M059J (cell line): ENCODE data around the gene CAV3. TPM values are rescaled to one million over a fixed set of nuclear protein-coding genes. Genes with fewer than 3 reads are reported as not detected.
"Not testable (repeated sequence)": the region's sequence is repeated elsewhere in the genome, so short reads cannot be mapped to it uniquely, and the experiment has no call there.

ENCODE experiments used
- DNase-seq: peaks from one replicate; pipeline ENCODE4 v3.0.0-alpha.2; 2012; ENCODE audit warnings: low read depth
- total RNA-seq: library from RNA; depleted of rRNA; stranded (reverse); fragments of >200 nt; shearing (Covaris generic); gene quantifications from 2 replicates; pipeline ENCODE4 v1.2.3, GENCODE V29; 2014; rRNA removed

The CAV3 gene
- not detected in 2 replicates for total RNA-seq

DNA sequence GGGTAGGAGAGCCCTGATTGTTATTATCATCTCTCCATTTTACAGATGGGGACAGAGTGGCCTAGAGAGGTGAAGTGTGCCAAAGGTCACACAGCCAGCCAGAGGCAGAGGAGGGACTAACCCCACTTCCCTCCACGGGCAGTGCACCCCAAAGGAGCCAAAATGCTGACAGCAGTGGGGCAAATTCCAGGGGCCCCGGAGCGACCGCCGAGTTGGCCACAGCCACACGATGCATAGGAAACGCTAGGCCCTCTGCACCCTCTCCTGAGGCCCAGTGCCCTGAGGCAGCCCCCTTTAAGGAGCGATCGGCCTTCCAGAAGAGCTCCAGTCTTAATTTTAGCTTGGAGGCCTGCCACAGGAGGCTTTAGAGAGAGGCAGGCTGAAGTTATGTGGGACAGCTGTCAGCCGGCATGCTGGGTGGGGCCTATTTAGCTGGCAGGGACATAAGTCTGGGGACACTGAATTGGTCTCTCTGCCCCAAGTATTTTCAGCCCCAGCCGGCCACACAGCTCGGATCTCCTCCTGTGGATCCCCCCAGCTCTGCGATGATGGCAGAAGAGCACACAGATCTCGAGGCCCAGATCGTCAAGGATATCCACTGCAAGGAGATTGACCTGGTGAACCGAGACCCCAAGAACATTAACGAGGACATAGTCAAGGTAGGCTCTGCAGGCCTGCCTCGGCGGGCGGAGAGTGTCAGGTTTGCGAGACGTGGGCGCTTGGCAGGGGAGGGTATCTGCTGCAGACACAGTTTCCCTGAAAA lies at the start of gene CAV3:
CAV3 (plus strand) TSS at position 471 of the 763 bp plus-strand sequence; CDS start at position 546, 75 bp downstream.
- DNase-seq: no peak

DNA sequence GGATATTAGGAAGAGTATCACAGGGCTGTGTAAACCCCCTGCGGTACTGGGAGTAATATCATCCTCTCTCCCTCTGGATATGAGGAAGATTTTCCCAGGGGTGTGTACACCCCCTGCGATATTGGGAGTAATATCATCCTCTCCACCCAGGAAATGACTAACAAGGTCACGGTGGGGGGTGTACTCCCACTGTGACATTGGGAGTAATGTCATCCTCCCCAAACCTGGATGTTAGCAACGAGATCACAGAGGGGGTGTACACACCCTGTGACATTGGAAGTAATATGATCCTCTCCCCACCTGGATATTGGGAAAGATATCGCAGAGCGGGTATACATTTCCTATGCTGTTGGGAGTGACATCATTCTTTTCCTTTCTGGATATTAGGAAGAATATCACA lies 48.6 kb upstream of the CAV3 start:
- not testable (repeated sequence) for DNase-seq

DNA sequence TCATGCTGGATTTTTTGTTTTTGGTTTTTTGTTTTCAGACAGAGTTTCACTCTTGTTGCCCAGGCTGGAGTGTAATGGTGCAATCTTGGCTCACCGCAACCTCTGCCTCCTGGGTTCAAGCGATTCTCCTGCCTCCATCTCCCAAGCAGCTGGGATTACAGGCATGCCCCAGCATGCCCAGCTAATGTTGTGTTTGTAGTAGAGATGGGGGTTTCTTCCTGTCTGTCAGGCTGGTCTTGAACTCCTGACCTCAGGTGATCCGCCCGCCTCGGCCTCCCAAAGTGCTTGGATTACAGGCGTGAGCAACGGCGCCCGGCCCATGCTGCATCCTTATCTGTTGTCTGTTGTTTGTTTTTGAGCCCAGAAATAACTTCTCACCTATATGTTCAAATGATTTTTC lies 42.3 kb upstream of the CAV3 start:
- DNase-seq: not testable (repeated sequence)

DNA sequence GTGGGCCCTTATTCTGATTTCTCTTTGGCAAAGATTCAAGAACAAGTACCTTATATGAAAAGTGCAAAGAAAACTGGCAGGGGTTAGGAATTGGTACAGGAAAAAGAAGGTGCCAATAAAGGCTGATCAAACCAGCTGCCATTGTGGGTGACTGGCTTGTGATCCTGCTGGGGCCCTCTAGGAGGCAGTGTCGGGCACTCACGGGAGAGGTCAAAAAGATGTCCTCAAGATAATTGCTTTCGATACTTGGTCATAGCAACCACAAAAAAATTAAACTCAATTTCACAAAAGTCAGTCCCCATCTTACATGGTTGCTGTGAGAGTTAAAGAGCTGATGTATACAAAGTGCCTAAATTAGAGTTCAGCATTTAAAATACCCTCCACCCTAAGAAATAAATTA lies 31.0 kb upstream of the CAV3 start:
- DNase-seq: no peak

DNA sequence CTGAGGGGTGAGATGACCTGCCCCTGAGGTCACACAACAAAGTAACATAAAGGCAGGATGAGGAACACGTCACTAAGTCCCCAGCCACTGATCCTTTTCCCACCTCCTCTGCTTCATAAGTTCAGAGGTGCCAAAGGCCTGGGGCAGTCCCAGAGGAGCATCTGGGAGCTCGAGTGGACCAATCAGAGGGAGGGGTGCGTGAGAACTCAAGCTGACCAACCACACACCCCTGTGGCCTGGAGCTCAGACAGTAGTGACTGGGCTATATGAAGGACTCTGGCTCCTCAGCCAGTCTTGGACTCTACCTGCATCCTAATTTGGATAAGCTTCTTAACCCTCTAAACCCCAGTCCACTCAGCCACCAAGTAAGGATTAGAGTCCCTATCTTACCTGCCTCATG lies 28.0 kb upstream of the CAV3 start:
- no peak for DNase-seq

DNA sequence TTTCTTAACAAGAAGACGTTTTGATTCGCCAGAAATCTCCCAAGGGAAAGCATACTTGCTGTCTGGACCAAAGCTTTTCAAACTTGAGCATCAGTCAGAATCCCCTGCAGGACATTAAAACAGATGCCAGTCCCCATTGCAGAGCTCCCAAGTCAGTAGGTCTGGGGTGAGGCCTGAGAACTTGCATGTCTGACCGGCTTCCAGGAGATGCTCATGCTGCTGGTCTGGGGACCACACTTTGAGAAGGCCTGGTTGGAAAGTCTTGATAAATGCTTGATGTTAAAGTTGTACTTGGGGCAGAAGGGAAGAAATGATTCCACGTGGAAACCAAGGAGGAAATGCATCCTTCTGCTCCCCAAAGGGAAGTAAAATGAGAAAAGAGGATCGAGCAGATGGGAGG lies 24.3 kb upstream of the CAV3 start:
- no peak for DNase-seq

DNA sequence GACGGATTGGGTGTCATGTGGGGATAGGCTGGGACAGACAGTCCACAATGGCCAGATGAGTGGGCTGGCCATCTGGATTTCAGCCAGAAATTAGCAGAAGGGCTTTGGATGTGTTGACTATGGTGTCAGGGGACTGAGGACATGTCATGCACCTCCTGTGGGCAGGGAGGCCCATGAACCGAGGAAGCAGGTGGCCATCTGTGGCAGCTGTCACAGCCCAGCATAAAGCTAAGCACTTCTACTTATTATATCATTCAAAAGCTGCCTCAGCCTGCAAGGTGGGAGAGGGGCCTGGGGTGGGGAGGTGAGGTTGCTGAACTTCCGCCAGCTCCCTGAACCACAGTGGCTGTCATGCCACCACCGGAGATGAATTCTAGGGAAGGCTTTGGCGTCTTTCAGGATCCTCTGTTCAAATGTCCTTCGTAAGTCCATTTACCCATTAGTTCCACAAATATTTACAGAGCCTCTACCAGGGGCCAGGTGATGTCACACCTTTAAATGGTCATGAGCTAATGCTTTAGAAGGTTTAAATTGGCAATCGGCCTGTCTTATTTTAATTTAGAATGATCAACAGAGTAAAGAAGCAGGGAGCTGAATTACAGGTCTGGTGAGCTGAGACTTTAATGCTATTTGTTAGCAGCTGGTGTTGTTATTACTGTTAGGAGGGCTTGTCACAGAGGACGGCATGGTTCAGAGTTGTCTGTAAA lies 23.6 kb upstream of the CAV3 start:
- DNase-seq: no peak

DNA sequence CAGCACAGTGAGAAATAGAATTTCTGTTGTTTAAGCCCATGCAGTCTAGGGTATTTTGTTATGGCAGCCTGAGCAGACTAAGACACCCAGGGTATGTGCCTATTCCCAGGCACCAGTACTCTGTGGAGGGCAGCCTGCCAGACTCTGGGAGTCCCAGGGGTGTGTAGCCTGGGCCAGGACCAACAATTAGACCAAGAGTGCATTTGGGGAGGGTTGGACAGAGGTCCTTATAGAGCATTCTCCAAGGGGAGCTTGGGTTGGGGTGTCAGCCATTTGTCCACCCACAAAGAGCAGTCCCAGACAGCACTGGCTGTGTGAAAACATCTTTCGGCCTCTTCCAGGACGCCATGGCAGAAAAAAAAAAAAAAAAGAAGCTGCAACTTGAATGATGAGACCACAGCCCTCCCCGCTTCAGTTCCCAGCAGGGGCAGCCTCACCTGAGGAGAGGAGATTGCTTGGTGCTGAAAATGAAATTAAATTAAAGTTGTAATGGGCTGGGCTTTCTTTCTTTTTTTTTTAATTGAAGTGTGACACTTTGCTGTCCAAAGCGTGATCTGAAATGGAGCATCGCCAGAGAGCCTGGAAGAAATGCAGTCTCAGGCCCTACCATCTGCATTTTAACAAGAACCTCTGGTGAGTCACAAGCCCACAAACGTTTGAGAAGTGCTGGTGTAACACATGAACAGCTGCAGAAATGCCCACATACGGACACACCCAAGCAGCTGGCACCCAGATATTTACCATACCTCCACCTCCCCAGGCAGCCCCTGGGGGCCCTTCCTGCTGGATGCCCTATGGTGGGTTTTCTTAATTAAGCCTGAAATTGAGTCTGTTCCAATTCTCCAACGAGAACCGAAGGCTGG lies 21.3 kb upstream of the CAV3 start:
- peak; percentile 75 for DNase-seq

DNA sequence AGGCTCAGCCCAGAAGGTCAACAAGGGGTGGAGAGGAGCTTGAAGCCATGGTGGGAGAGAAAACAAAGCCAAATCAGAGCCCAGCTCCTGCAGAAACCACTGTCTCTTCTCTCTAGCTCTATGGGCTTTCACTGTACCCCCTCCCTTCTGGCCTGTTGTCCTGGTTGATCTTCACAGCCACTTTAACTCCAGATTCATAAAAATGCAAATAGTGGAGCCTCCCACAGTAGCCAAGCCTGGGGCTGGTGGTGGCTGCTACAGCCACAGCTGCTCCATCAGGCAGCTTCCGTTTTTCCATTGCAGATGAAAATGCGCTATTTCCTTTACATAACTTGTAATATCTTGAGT lies 20.7 kb upstream of the CAV3 start:
- no peak for DNase-seq

DNA sequence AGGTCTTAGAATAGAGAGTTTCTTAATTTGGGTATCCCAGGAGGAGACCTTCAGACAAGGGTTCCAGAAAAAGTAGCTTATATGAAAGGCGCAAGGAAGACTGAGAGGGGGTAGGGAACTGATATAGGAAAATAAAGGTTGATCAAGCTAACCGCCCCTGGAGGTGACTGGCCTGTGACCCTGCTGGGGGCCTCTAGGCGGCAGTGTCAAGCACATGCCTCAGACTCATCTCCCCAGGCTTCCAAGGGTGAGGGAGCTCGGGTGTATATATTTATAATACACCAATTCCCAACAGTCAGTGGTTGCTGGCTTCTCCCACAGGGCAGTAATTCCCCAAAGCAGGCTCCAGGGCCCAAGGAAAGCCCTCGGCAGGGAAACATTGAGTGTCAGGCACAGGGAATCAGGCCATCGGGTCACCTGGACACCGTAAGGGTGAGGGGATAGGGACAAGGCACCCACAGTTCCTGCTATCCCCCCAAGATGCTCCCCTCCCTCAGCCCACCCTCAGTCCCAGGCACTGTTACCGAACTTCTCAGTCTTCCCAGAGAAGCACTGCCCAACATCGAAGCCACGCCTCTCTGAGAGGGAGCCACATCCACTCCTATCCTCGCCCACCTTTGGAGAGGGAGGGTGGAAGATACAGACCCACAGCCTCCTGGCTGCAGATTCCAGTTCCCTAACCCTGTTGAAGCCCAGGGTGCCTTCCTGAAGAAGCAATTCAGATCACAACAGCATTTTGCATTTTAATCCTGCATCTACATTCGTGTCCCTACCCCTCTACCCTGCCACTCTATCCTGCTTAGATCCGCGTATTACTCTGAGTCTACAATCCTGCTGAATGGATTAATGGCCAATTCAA lies 19.5 kb upstream of the CAV3 start:
- DNase-seq: no peak

DNA sequence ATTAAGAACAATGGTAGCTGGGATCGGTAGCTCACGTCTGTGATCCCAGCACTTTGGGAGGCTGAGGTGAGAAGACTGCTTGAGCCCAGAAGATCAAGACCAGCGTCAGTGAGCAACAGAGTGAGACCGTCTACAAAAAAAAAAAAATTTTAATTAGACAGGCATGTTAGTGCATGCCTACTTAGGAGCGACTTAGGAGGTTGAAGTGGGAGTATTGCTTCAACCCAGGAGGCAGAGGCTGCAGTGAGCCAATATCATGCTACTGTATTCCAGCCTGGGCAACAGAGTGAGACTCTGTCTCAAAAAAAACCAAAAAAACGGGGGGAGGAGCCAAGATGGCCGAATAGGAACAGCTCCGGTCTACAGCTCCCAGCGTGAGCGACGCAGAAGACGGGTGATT lies 17.8 kb upstream of the CAV3 start:
- DNase-seq: not testable (repeated sequence)

DNA sequence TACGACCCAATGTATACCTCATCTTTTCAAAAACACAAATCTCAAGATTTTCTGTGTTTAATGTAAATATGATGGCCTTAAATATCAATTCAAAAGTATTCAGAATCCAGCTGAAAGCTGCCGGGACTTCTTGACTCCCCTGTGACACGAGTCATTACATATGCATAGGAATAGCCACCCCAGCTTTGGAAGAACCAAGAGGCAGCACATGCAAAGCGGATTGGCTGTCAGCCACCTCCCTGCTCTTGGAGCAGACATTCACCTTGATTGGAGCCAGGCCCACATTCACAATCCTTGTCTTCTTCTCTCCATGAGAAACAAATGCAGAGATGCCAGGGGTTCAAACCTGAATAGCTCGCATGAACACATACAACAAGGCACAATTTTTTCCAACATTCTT lies 10.8 kb upstream of the CAV3 start:
- DNase-seq: no peak

DNA sequence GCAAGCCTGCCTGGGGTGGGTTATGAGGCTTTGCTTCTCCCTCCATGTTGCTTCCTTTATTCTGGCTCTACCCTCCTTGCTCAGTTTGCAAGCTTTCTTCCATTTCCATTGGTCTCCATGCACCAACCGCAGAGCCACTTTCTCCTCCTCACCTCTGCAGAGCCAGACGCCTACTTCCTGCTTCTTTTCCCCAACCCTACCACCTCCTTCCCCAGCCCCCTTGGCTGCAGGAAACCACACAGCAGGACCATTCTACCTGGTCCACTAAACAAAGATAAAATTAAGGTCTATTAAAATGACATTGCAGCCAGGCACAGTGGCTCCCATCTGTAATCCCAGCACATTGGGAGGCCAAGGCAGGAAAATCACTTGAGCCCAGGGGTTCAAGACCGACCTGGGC lies 10.0 kb upstream of the CAV3 start:
- no peak for DNase-seq

DNA sequence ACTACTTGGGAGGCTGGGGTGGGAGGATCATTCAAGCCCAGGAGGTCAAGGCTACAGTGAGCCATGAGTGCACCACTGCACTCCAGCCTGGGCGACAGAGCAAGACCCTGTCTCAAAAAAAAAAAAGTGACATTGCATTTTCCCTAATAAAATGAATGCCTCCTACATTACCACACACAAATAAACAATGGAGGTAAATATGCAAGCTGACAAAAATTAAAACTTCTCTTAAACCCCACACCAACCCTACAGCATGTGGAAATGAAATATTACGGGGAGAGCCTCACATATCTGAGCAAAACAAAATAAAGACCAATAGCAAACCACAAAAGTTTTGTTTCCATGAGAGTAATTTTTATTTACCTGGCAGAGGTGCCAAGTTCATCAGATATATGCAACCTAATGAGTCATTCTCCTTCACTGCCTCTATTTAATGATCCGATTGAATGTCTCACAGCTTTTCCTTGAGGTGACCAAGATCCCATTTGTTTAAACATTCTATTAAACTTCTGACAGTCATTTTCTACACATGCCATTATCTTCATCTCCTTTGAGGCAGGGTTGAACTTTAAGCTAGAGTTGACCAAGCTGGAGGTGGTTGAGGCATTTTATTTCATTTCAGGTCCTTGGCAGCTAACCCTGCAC lies 9.4 kb upstream of the CAV3 start:
- DNase-seq: peak; percentile 56

DNA sequence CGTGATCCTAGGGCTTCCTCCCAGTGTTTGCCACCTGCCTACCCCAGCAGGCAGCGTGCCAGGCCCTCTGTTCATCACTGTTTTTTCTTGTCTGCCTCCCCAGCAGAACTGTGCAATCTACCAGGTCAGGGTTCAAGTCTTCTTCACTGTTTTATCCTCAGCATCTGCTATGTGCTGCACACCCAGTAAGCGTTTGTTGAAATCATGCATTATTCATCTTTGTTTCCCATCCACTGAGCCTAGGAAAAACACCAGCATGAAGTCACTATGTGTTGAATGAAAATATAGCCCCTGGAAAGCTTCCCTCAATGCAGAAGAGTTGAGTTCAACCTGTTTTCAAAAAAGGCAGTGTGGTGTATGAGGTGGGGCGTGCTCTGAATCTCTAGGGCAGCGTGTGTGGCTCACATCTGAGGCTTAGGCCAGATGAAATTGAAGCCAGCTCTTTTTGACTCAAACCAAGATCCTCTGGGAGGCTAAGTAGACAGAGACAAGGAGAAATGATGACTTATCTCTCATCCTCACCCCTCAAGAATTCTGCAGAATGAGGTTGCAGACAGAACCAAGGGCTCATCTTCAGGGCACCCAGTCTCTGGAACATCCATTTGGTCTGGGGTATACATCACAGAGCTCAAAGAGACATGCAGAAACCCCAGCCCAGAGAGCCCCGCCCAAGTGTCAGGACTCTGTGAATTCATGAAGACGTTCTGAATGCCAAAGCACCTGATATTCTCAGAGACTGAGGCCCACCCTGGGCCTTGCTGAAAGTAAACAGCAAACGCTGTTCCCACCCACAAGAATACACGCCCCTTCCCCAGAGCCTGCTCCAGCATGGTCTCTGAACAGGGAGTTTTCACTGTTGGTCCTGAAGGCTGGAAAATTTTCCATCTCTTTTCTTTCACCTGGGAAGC lies 5.7 kb upstream of the CAV3 start:
- no peak for DNase-seq

DNA sequence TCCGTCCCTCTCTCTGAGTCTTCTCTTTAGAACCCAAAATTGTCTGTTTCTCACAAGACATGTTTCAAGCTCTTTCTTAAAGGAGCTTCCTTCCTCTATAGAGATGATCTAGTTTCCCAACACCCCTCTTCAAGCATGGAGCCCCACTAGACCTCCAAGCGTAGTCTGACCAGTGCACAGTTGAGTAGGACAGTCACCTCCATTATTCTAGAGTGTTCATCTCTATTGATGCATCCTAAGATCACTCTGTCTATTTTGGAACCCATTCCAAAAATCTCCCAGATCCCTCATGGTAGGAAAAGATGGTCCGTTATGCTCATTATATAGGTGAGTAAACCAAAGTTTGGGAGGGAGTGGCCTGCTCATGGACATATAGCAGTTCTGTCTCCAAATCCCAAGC lies 4.1 kb upstream of the CAV3 start:
- no peak for DNase-seq

DNA sequence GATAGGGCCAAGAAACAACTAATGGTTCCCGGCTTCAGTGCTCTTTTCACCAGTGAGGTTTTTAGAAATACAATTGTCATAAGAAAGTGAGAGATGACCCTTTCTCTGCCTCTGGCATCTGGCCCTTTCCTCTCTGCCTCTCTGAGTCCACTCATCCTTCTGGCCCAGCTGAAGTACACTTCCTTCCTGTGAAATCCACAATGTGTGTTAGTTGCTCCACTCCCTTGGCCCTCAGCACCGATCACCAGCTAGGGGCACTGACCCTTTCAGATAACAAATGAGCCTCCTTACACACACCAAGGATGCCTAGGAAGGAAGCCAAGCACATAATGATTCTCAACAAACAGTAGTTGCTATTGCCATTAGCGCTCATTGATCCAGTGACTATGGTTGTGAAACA lies 2.9 kb upstream of the CAV3 start:
- no peak for DNase-seq

DNA sequence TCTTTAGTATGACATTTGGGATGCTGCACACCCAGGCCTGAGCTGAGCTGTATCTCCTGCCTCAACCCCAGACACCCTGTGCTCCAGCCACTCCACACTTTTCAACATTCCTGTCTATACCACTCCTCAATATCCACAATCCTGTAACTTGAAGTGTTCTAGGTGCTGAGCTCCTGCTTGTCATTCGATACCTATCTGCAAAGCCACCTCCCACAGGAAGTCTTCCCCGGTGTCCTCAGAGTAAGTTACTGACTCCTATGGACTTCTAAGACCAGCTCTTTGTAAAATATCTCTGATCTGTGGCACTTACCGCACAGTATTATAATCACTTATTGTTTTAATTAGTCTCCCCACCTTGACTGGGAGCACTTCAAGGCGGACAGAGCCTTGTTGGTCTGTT lies 1.2 kb upstream of the CAV3 start:
- DNase-seq: no peak

DNA sequence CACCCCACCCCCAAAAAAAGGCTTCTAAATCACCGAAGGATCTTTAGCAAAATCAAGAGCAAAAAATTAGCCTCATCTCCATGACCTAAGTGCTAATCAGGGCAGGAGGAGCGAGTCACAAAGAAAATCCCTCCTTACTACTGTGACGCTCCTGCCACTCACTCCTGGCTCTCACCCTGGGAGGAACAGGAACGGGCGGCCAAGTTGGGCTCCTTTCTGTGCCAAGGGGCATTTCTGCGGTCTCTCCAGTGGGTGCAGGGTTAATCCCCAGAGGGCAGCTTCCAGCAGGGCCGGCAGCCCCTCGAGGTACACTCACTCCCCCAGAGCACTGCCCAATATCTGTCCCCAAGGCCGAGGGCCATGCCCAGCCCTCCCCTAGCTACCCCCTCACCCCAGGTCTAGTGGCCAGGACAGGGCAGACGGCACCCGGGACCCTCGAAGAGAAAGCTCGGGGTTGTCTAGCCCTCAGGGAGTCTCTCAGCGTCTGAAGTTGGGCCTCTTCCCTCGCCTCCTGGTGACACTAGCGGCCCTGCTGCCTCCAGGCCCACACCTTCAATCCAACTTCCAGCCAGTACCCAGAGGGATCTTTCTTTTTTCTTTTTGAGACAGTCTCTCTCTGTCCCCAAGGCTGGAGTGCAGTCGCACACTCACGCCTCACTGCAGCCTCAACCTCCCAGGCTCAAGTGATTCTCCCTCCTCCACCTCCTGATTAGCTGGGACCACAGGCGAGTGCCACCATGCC lies 706 bp downstream of the CAV3 start:
- no peak for DNase-seq
